Measurements from ENCODE around the gene RNF222. TPM values are rescaled to one million over a fixed set of nuclear protein-coding genes. Genes with fewer than 3 reads are reported as not detected.

Gene RNF222
- total RNA-seq, 1 experiment from 2014 or later, result 0.09 TPM

GRCh38 chr17:8360260-8360659 lies 37.4 kb downstream of the RNF222 start:
- Histone ChIP-seq H4K20me1 (ENCODE audit: control insufficient read depth, insufficient read depth, insufficient read length) (no peaks in the 10 kb centered on the region), H4K91ac (ENCODE audit: insufficient read length, low read depth, low read length) (no peak overlapping the region), H3K27me3 (ENCODE audit: insufficient read depth, low read length) (no peaks in the 10 kb centered on the region), H3K79me2 (ENCODE audit: insufficient read depth, low read length) (no peaks in the 10 kb centered on the region), H3K4me2 (ENCODE audit: insufficient read depth, insufficient read length, low read length) (no peak overlapping the region), H3K18ac (ENCODE audit: insufficient read length, low read depth, low read length) (no peak overlapping the region), H3K14ac (ENCODE audit: insufficient read depth, low read length) (no peak overlapping the region), H3T11ph (ENCODE audit: low read length) (no peak overlapping the region), H3K4me1 (ENCODE audit: insufficient read depth, low read length) (peaks cover 16% of the 10 kb centered on the region; the same call in 1 of the 2 replicates), H3K23ac (ENCODE audit: insufficient read length, low read depth, low read length) (no peak overlapping the region), H2BK20ac (ENCODE audit: low read depth, low read length, poor library complexity, severe bottlenecking) (no peak overlapping the region), H3K4ac (ENCODE audit: low read depth, low read length) (no peak overlapping the region), H3K27ac (ENCODE audit: insufficient read length, low read depth, low read length) (peak overlapping the region; percentile 34), H3K9ac (ENCODE audit: extremely low read depth, insufficient read length, low read length) (no peak overlapping the region), H2AFZ (ENCODE audit: low read length) (no peak overlapping the region), H2BK5ac (ENCODE audit: insufficient read length, low read length) (no peak overlapping the region), H2BK12ac (ENCODE audit: insufficient read length, low read depth, low read length) (no peak overlapping the region), H3K23me2 (ENCODE audit: insufficient read length, low read depth, low read length, poor library complexity, severe bottlenecking) (no peaks in the 10 kb centered on the region), H4K5ac (ENCODE audit: insufficient read length, low read depth, low read length) (no peak overlapping the region), H3K79me1 (ENCODE audit: insufficient read depth, low read depth, low read length, poor library complexity, severe bottlenecking) (no peaks in the 10 kb centered on the region), H2BK120ac (ENCODE audit: low read depth, low read length, poor library complexity, severe bottlenecking) (no peak overlapping the region), H3K9me3 (ENCODE audit: control insufficient read depth, low read depth, low read length) (no peaks in the 10 kb centered on the region), H2AK5ac (ENCODE audit: insufficient read length, low read length) (no peak overlapping the region), H4K8ac (replicated peaks; ENCODE audit: insufficient read length, low read depth, low read length) (no peak overlapping the region), H2BK15ac (ENCODE audit: low read depth, low read length) (no peak overlapping the region), H3K56ac (ENCODE audit: insufficient read length, low read depth, low read length) (no peak overlapping the region)
- Mint-ChIP-seq H3K27me3 (ENCODE audit: low read depth) (no peaks in the 10 kb centered on the region), H3K4me1 (peaks cover 18 to 20% of the 10 kb centered on the region in 2 experiments), H3K36me3 (ENCODE audit: insufficient read depth in 1 of 3, low read depth in 3 of 3) (peaks cover 0 to 2% (median 0%) of the 10 kb centered on the region in 3 experiments; a peak in 2 of 7 replicates), H3K27ac (peak overlapping the region in 2 of 3 experiments; percentile 40 to 75; a peak in 3 of 7 replicates), H3K9me3 (peaks cover 0 to 3% of the 10 kb centered on the region in 2 experiments; a peak in 1 of 5 replicates), H3K4me3 (no peak overlapping the region)
- no CpG with 5 or more reads among the region's 3 CpGs for WGBS (ENCODE audit: extremely low coverage, insufficient read length, low lambda C conversion rate)
- no peak for TF ChIP-seq CTCF (conservative IDR thresholded peaks at IDR 0.05)
- no peak for DNase-seq

Data from H9 (cell line).